HEK293 (cell line): ENCODE results near the gene PHF13.

ENCODE experiments used
- FEZF1 ChIP-seq: fragments of 450-650 bp; formaldehyde crosslinking; IDR thresholded peaks from 2 replicates; pipeline ENCODE4 v1.5.1; 2016; ENCODE audit warnings: missing biosample characterization, missing genetic modification characterization
- GLIS1 ChIP-seq: fragments of 450-650 bp; formaldehyde crosslinking; IDR thresholded peaks from 2 replicates; pipeline ENCODE4 v1.5.1; 2016; ENCODE audit warnings: missing biosample characterization, missing genetic modification characterization
- IKZF3 ChIP-seq: fragments of 450-650 bp; IDR thresholded peaks from 2 replicates; pipeline ENCODE4 v1.5.0; 2018; ENCODE audit warnings: missing biosample characterization, mild to moderate bottlenecking, missing genetic modification characterization, moderate library complexity
- PBX3 ChIP-seq: sonication (generic); formaldehyde crosslinking; IDR thresholded peaks from 2 replicates; pipeline ENCODE4 v1.8.1; 2022; ENCODE audit warnings: mild to moderate bottlenecking, moderate library complexity, missing genetic modification reagents
- REST ChIP-seq: fragments of 450-650 bp; formaldehyde crosslinking; IDR thresholded peaks from 2 replicates; pipeline ENCODE4 v1.5.1; 2016; ENCODE audit warnings: missing biosample characterization, missing genetic modification characterization
- ZBTB7A ChIP-seq: fragments of 450-650 bp; formaldehyde crosslinking; IDR thresholded peaks from 2 replicates; pipeline ENCODE4 v1.5.1; 2016; ENCODE audit warnings: low read depth, missing biosample characterization, missing genetic modification characterization
- ZFP37 ChIP-seq: fragments of 450-650 bp; formaldehyde crosslinking; IDR thresholded peaks from 2 replicates; pipeline ENCODE4 v1.5.1; 2016; ENCODE audit warnings: missing biosample characterization, missing genetic modification characterization
- ZNF280D ChIP-seq: fragments of 450-650 bp; formaldehyde crosslinking; IDR thresholded peaks from 2 replicates; pipeline ENCODE4 v1.5.1; 2016; ENCODE audit warnings: missing biosample characterization, missing genetic modification characterization
- ZNF302 ChIP-seq: fragments of 450-650 bp; formaldehyde crosslinking; IDR thresholded peaks from 2 replicates; pipeline ENCODE4 v1.5.1; 2016; ENCODE audit warnings: missing biosample characterization, missing genetic modification characterization, low read depth
- ZNF366 ChIP-seq: fragments of 450-650 bp; formaldehyde crosslinking; conservative IDR thresholded peaks from 2 replicates; pipeline ENCODE4 v1.5.1; 2016; ENCODE audit warnings: missing biosample characterization, missing genetic modification characterization
- ZNF560 ChIP-seq: fragments of 450-650 bp; formaldehyde crosslinking; IDR thresholded peaks from 2 replicates; pipeline ENCODE4 v1.5.1; 2017; ENCODE audit warnings: missing biosample characterization, missing genetic modification characterization, borderline replicate concordance
- TF ChIP-seq, protein P1 (sequence below): fragments of 450-650 bp; formaldehyde crosslinking; IDR thresholded peaks from 2 replicates; pipeline ENCODE4 v1.5.1; 2016; ENCODE audit warnings: missing biosample characterization, missing genetic modification characterization
- TF ChIP-seq, protein P2 (sequence below): fragments of 450-650 bp; formaldehyde crosslinking; IDR thresholded peaks from 2 replicates; pipeline ENCODE4 v1.5.1; 2016; ENCODE audit warnings: missing biosample characterization, missing genetic modification characterization

GRCh38 chr1:6658359-6659060, 45.0 kb downstream of the PHF13 start:
- TF ChIP-seq, protein P1, sequence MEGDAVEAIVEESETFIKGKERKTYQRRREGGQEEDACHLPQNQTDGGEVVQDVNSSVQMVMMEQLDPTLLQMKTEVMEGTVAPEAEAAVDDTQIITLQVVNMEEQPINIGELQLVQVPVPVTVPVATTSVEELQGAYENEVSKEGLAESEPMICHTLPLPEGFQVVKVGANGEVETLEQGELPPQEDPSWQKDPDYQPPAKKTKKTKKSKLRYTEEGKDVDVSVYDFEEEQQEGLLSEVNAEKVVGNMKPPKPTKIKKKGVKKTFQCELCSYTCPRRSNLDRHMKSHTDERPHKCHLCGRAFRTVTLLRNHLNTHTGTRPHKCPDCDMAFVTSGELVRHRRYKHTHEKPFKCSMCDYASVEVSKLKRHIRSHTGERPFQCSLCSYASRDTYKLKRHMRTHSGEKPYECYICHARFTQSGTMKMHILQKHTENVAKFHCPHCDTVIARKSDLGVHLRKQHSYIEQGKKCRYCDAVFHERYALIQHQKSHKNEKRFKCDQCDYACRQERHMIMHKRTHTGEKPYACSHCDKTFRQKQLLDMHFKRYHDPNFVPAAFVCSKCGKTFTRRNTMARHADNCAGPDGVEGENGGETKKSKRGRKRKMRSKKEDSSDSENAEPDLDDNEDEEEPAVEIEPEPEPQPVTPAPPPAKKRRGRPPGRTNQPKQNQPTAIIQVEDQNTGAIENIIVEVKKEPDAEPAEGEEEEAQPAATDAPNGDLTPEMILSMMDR = no peak
- no peak for TF ChIP-seq PBX3
- TF ChIP-seq IKZF3 (tag by site-specific recombination) = no peak
- TF ChIP-seq ZBTB7A (tag by site-specific recombination) = no peak
- no peak for TF ChIP-seq FEZF1 (tag by site-specific recombination)
- no peak for TF ChIP-seq REST (tag by site-specific recombination)
- TF ChIP-seq ZNF560 (tag by site-specific recombination) = no peak
- TF ChIP-seq ZNF302 (tag by site-specific recombination) = no peak
- TF ChIP-seq ZFP37 (tag by site-specific recombination) = no peak
- TF ChIP-seq GLIS1 (tag by site-specific recombination) = no peak
- TF ChIP-seq ZNF366 (tag by site-specific recombination) = no peak
- no peak for TF ChIP-seq ZNF280D (tag by site-specific recombination)
- TF ChIP-seq, protein P2, sequence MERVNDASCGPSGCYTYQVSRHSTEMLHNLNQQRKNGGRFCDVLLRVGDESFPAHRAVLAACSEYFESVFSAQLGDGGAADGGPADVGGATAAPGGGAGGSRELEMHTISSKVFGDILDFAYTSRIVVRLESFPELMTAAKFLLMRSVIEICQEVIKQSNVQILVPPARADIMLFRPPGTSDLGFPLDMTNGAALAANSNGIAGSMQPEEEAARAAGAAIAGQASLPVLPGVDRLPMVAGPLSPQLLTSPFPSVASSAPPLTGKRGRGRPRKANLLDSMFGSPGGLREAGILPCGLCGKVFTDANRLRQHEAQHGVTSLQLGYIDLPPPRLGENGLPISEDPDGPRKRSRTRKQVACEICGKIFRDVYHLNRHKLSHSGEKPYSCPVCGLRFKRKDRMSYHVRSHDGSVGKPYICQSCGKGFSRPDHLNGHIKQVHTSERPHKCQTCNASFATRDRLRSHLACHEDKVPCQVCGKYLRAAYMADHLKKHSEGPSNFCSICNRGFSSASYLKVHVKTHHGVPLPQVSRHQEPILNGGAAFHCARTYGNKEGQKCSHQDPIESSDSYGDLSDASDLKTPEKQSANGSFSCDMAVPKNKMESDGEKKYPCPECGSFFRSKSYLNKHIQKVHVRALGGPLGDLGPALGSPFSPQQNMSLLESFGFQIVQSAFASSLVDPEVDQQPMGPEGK (tag by site-specific recombination) = no peak
